ENCODE results near the gene ALPL.

The ALPL gene

GRCh38 chr1:21597753-21598152, 88.5 kb downstream of the ALPL start:
- no peak for DNase-seq
- Histone ChIP-seq H3K36me3 (ENCODE audit: control insufficient read depth in 1 of 2, insufficient read depth in 2 of 2, low read length in 2 of 2) (no peaks in the 10 kb centered on the region), H2AK5ac (ENCODE audit: low read length) (no peak overlapping the region), H3K4ac (ENCODE audit: low read depth, low read length) (no peak overlapping the region), H3K14ac (ENCODE audit: low read length) (no peak overlapping the region), H3K9ac (ENCODE audit: low read length) (no peak overlapping the region), H3K4me1 (ENCODE audit: control insufficient read depth in 1 of 2, insufficient read depth in 2 of 2, low read length in 2 of 2) (no peaks in the 10 kb centered on the region), H2BK5ac (ENCODE audit: low read depth, low read length, poor library complexity) (no peak overlapping the region), H3K27ac (ENCODE audit: low read depth, low read length) (no peak overlapping the region), H3K18ac (ENCODE audit: low read length) (no peak overlapping the region), H3K9me3 (ENCODE audit: insufficient read depth, low read depth, low read length) (peaks cover 2% of the 10 kb centered on the region), H4K91ac (ENCODE audit: low read depth, low read length) (no peak overlapping the region), H3K27me3 (ENCODE audit: insufficient read depth, low read length) (no peaks in the 10 kb centered on the region), H2BK120ac (ENCODE audit: insufficient read depth, low read length, poor library complexity) (no peak overlapping the region), H3K4me2 (ENCODE audit: low read length) (no peak overlapping the region), H4K8ac (ENCODE audit: low read depth, low read length) (no peak overlapping the region), H4K12ac (ENCODE audit: low read depth, low read length) (no peak overlapping the region), H3K23ac (ENCODE audit: low read length) (no peak overlapping the region), H2AFZ (ENCODE audit: insufficient read depth, low read length, poor library complexity) (no peak overlapping the region), H2BK12ac (ENCODE audit: low read length) (no peak overlapping the region), H3K79me2 (ENCODE audit: control insufficient read depth, insufficient read depth, low read length, poor library complexity) (no peaks in the 10 kb centered on the region), H3K79me1 (ENCODE audit: low read length) (no peaks in the 10 kb centered on the region), H3K4me3 (ENCODE audit: low read depth, low read length) (no peak overlapping the region)
- WGBS (ENCODE audit: extremely low coverage, insufficient coverage, insufficient read length), result no CpG with 5 or more reads among the region's 19 CpGs

DNA sequence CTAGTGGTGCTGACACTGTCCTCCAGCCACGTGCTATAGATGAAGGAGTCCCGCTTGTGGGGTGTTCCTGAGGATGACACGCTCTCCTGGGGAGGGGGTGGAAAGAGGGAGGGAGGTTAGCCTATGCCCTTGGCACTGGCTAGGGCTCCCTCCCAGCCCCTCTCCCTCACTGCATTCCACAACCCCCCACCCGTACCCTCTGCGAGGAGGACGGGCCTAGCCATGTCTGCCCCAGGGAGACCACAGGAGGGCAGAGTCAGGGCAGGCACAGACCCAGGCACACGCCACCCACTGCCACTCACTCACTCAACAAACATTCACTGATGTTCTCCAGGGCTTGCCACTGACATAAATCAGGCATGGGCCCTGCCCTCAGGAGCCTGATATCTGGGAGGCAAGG, 89.2 kb downstream of the ALPL start:
- H2AK5ac ChIP-seq (ENCODE audit: low read length), result no peak overlapping the region
- no peak for DNase-seq
- no peak overlapping the region for H3K18ac ChIP-seq (ENCODE audit: low read length)
- no peak overlapping the region for H2BK5ac ChIP-seq (ENCODE audit: low read depth, low read length, poor library complexity)
- no peak overlapping the region for H2BK12ac ChIP-seq (ENCODE audit: low read length)
- H3K4me3 ChIP-seq (ENCODE audit: low read depth, low read length), result no peak overlapping the region
- H3K4ac ChIP-seq (ENCODE audit: low read depth, low read length), result no peak overlapping the region
- whole genome bisulfite sequencing (ENCODE audit: extremely low coverage, insufficient coverage, insufficient read length), result no CpG with 5 or more reads among the region's 7 CpGs
- no peak overlapping the region for H2BK120ac ChIP-seq (ENCODE audit: insufficient read depth, low read length, poor library complexity)
- no peak overlapping the region for H3K9ac ChIP-seq (ENCODE audit: low read length)
- H3K14ac ChIP-seq (ENCODE audit: low read length), result no peak overlapping the region
- no peak overlapping the region for H3K4me2 ChIP-seq (ENCODE audit: low read length)
- no peak overlapping the region for H3K23ac ChIP-seq (ENCODE audit: low read length)
- H3K27ac ChIP-seq (ENCODE audit: low read depth, low read length), result no peak overlapping the region
- no peaks in the 10 kb centered on the region for H3K79me1 ChIP-seq (ENCODE audit: low read length)
- H3K4me1 ChIP-seq (ENCODE audit: control insufficient read depth in 1 of 2, insufficient read depth in 2 of 2, low read length in 2 of 2), result no peaks in the 10 kb centered on the region
- no peak overlapping the region for H4K91ac ChIP-seq (ENCODE audit: low read depth, low read length)
- no peaks in the 10 kb centered on the region for H3K27me3 ChIP-seq (ENCODE audit: insufficient read depth, low read length)
- H2AFZ ChIP-seq (ENCODE audit: insufficient read depth, low read length, poor library complexity), result no peak overlapping the region
- peaks cover 2% of the 10 kb centered on the region for H3K9me3 ChIP-seq (ENCODE audit: insufficient read depth, low read depth, low read length)
- no peaks in the 10 kb centered on the region for H3K79me2 ChIP-seq (ENCODE audit: control insufficient read depth, insufficient read depth, low read length, poor library complexity)
- H4K8ac ChIP-seq (ENCODE audit: low read depth, low read length), result no peak overlapping the region
- H4K12ac ChIP-seq (ENCODE audit: low read depth, low read length), result no peak overlapping the region
- no peaks in the 10 kb centered on the region for H3K36me3 ChIP-seq (ENCODE audit: control insufficient read depth in 1 of 2, insufficient read depth in 2 of 2, low read length in 2 of 2)

DNA sequence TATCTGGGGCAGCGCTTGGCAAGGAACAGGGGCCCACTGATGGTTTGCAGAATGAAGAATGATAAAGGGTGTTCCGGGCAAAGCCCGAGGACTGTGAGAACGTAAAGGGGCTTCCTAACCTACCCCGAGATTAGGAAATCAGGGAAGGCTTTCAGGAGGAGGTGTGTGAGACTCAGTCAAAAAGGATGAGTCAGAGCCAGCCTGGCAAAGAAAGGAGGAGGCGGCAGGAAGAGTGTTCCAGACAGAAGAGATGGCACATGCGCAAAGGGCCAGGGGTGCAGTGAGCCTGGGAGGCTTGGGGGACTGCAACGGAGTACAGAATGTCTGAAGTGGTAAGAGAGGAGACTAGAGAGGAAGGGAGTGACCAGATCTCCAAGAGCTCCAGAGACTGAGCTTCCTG, 89.7 kb downstream of the ALPL start:
- Histone ChIP-seq H2BK5ac (ENCODE audit: low read depth, low read length, poor library complexity) (no peak overlapping the region), H3K27me3 (ENCODE audit: insufficient read depth, low read length) (no peaks in the 10 kb centered on the region), H3K4ac (ENCODE audit: low read depth, low read length) (no peak overlapping the region), H3K79me1 (ENCODE audit: low read length) (no peaks in the 10 kb centered on the region), H3K4me3 (ENCODE audit: low read depth, low read length) (no peak overlapping the region), H3K36me3 (ENCODE audit: control insufficient read depth in 1 of 2, insufficient read depth in 2 of 2, low read length in 2 of 2) (no peaks in the 10 kb centered on the region), H2AFZ (ENCODE audit: insufficient read depth, low read length, poor library complexity) (no peak overlapping the region), H3K14ac (ENCODE audit: low read length) (no peak overlapping the region), H3K27ac (ENCODE audit: low read depth, low read length) (no peak overlapping the region), H4K8ac (ENCODE audit: low read depth, low read length) (no peak overlapping the region), H4K12ac (ENCODE audit: low read depth, low read length) (no peak overlapping the region), H3K4me1 (ENCODE audit: control insufficient read depth in 1 of 2, insufficient read depth in 2 of 2, low read length in 2 of 2) (no peaks in the 10 kb centered on the region), H3K23ac (ENCODE audit: low read length) (no peak overlapping the region), H2AK5ac (ENCODE audit: low read length) (no peak overlapping the region), H2BK12ac (ENCODE audit: low read length) (no peak overlapping the region), H3K9me3 (ENCODE audit: insufficient read depth, low read depth, low read length) (peaks cover 2% of the 10 kb centered on the region), H3K9ac (ENCODE audit: low read length) (no peak overlapping the region), H3K4me2 (ENCODE audit: low read length) (no peak overlapping the region), H2BK120ac (ENCODE audit: insufficient read depth, low read length, poor library complexity) (no peak overlapping the region), H4K91ac (ENCODE audit: low read depth, low read length) (no peak overlapping the region), H3K18ac (ENCODE audit: low read length) (no peak overlapping the region), H3K79me2 (ENCODE audit: control insufficient read depth, insufficient read depth, low read length, poor library complexity) (no peaks in the 10 kb centered on the region)
- DNase-seq, result no peak
- no CpG with 5 or more reads among the region's 8 CpGs for WGBS (ENCODE audit: extremely low coverage, insufficient coverage, insufficient read length)

DNA sequence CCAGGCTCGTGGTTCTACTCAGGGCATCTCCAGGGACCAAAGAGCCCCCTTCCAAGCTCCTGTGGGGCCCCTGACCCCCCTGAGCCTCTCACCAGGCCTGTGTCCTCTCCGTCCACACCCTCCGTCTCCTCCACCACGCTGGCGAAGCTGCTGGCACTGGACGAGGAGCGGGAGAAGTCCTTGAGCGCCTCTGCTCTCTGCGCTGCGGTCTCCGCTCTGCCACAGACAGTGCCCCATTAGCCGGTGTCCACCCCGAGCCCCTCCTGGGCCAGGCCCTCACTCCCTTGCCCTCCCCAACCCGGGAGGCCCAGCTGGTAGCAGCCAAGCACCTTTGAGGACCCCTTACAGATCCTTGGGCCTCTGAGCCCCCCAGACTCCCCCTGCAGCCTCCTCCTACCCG, 90.2 kb downstream of the ALPL start:
- WGBS (ENCODE audit: extremely low coverage, insufficient coverage, insufficient read length), result no CpG with 5 or more reads among the region's 15 CpGs
- Histone ChIP-seq H2BK120ac (ENCODE audit: insufficient read depth, low read length, poor library complexity) (no peak overlapping the region), H2BK12ac (ENCODE audit: low read length) (no peak overlapping the region), H3K14ac (ENCODE audit: low read length) (no peak overlapping the region), H3K4ac (ENCODE audit: low read depth, low read length) (no peak overlapping the region), H2AFZ (ENCODE audit: insufficient read depth, low read length, poor library complexity) (no peak overlapping the region), H3K79me1 (ENCODE audit: low read length) (no peaks in the 10 kb centered on the region), H4K12ac (ENCODE audit: low read depth, low read length) (no peak overlapping the region), H2BK5ac (ENCODE audit: low read depth, low read length, poor library complexity) (no peak overlapping the region), H4K8ac (ENCODE audit: low read depth, low read length) (no peak overlapping the region), H3K36me3 (ENCODE audit: control insufficient read depth in 1 of 2, insufficient read depth in 2 of 2, low read length in 2 of 2) (no peaks in the 10 kb centered on the region), H3K23ac (ENCODE audit: low read length) (no peak overlapping the region), H4K91ac (ENCODE audit: low read depth, low read length) (no peak overlapping the region), H3K79me2 (ENCODE audit: control insufficient read depth, insufficient read depth, low read length, poor library complexity) (no peaks in the 10 kb centered on the region), H3K4me2 (ENCODE audit: low read length) (no peak overlapping the region), H3K4me1 (ENCODE audit: control insufficient read depth in 1 of 2, insufficient read depth in 2 of 2, low read length in 2 of 2) (no peaks in the 10 kb centered on the region), H2AK5ac (ENCODE audit: low read length) (no peak overlapping the region), H3K27me3 (ENCODE audit: insufficient read depth, low read length) (no peaks in the 10 kb centered on the region), H3K27ac (ENCODE audit: low read depth, low read length) (no peak overlapping the region), H3K9me3 (ENCODE audit: insufficient read depth, low read depth, low read length) (peaks cover 2% of the 10 kb centered on the region), H3K9ac (ENCODE audit: low read length) (no peak overlapping the region), H3K18ac (ENCODE audit: low read length) (no peak overlapping the region), H3K4me3 (ENCODE audit: low read depth, low read length) (no peak overlapping the region)
- no peak for DNase-seq
